ENCODE data around the gene GRHL3. TPM values are rescaled to one million over a fixed set of nuclear protein-coding genes. Genes with fewer than 3 reads are reported as not detected.

GRHL3 gene
- total RNA-seq, 1 donor from 2014 or later, result 0.12 TPM

DNA sequence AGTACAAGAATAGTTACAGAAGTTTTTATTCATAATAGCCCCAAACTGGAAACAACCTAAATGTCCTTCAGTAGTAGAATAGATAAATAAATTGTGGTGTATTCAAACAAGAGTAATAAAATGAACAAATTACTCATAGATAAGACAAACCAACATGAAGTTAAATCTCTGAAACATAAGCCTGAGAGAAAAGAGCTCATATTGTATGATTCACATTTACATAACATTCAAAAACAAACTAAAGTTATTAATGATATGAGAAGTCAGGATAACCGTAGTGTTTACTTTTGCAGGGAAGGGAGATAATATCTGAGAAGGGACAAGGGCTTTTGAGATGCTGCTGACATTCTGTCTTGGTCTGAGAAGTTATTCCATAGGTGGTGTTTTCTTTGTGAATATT, 80.9 kb downstream of the GRHL3 start:
- Mint-ChIP-seq H3K4me1 (no peaks in the 10 kb centered on the region), H3K27ac (ENCODE audit: unreplicated experiment) (no peak overlapping the region), H3K36me3 (ENCODE audit: low read depth) (peaks cover 3% of the 10 kb centered on the region), H3K27me3 (ENCODE audit: low read depth) (no peaks in the 10 kb centered on the region), H3K9me3 (no peaks in the 10 kb centered on the region), H3K4me3 (no peak overlapping the region)
- TF ChIP-seq, protein P1, sequence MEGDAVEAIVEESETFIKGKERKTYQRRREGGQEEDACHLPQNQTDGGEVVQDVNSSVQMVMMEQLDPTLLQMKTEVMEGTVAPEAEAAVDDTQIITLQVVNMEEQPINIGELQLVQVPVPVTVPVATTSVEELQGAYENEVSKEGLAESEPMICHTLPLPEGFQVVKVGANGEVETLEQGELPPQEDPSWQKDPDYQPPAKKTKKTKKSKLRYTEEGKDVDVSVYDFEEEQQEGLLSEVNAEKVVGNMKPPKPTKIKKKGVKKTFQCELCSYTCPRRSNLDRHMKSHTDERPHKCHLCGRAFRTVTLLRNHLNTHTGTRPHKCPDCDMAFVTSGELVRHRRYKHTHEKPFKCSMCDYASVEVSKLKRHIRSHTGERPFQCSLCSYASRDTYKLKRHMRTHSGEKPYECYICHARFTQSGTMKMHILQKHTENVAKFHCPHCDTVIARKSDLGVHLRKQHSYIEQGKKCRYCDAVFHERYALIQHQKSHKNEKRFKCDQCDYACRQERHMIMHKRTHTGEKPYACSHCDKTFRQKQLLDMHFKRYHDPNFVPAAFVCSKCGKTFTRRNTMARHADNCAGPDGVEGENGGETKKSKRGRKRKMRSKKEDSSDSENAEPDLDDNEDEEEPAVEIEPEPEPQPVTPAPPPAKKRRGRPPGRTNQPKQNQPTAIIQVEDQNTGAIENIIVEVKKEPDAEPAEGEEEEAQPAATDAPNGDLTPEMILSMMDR (conservative IDR thresholded peaks at IDR 0.05), result no peak
- no peak for DNase-seq (ENCODE audit: low read depth, low spot score)

DNA sequence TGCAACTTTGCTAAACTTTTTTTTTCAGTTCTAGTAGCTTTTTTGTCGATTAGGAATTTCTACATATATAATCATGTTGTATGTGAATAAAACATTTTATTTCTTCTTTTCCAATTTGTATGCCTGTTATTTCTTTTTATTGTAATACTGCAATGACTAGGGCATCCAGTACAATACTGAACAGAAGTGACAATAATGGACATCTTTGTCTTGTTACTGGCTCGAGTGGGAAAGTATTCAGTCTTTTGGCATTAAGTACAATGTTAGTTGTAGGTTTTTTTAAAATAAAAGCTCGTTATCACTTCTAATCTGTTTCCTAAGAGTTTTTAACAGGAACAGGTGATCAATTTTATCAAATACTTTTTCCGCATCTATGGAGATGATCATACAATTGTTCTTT, 84.6 kb downstream of the GRHL3 start:
- H3K27ac Mint-ChIP-seq (ENCODE audit: unreplicated experiment), result no peak overlapping the region
- H3K4me3 Mint-ChIP-seq, result no peak overlapping the region
- TF ChIP-seq, protein P1 (conservative IDR thresholded peaks at IDR 0.05), result no peak
- H3K36me3 Mint-ChIP-seq (ENCODE audit: low read depth), result peaks cover 3% of the 10 kb centered on the region
- no peak for DNase-seq (ENCODE audit: low read depth, low spot score)
- H3K9me3 Mint-ChIP-seq, result no peaks in the 10 kb centered on the region
- no peaks in the 10 kb centered on the region for H3K27me3 Mint-ChIP-seq (ENCODE audit: low read depth)
- H3K4me1 Mint-ChIP-seq, result no peaks in the 10 kb centered on the region

Other genes starting within 250 kb of the GRHL3 start
- not detected in 2 replicates for gene MYOM3, start 207.2 kb upstream of the GRHL3 start, total RNA-seq
- not detected in 2 replicates for gene IL22RA1, start 176.2 kb upstream of the GRHL3 start, total RNA-seq
- gene IFNLR1, start 132.1 kb upstream of the GRHL3 start, total RNA-seq, result 0.11 and 0.21 TPM in 2 replicates
- 6.6 and 7.7 TPM in 2 replicates for gene STPG1, start 94.4 kb downstream of the GRHL3 start, total RNA-seq
- 2.4 and 3.0 TPM in 2 replicates for gene NIPAL3, start 96.4 kb downstream of the GRHL3 start, total RNA-seq
- 2.2 and 2.4 TPM in 2 replicates for gene RCAN3, start 183.5 kb downstream of the GRHL3 start, total RNA-seq
- gene NCMAP, start 236.7 kb downstream of the GRHL3 start, total RNA-seq, result not detected in 2 replicates

Measured in neural crest cell (in vitro differentiated cells).